Trophoblast cell (in vitro differentiated cells and primary cell): ENCODE measurements around the gene USP17L12. TPM values are rescaled to one million over a fixed set of nuclear protein-coding genes. Genes with fewer than 3 reads are reported as not detected.
"Not testable (repeated sequence)": the region's sequence is repeated elsewhere in the genome, so short reads cannot be mapped to it uniquely, and the experiment has no call there.

ENCODE experiments used
- DNase-seq, 2 donors: peaks; one replicate each; pipeline ENCODE4 v3.0.0-alpha.2; 2016
- H2AFZ ChIP-seq: 2 replicates; pipeline ENCODE4 v1.6.1; 2013; ENCODE audit warnings: low read length, moderate library complexity, mild to moderate bottlenecking; ENCODE audit not compliant: insufficient read depth, poor library complexity
- H2AK5ac ChIP-seq: 2 replicates; pipeline ENCODE4 v1.6.1; 2013; ENCODE audit warnings: mild to moderate bottlenecking, low read length
- H2BK120ac ChIP-seq: 2 replicates; pipeline ENCODE4 v1.6.1; 2013; ENCODE audit warnings: low read length, mild to moderate bottlenecking, moderate library complexity; ENCODE audit not compliant: insufficient read depth, poor library complexity
- H2BK12ac ChIP-seq: 2 replicates; pipeline ENCODE4 v1.6.1; 2013; ENCODE audit warnings: mild to moderate bottlenecking, low read length, moderate library complexity
- H2BK5ac ChIP-seq: 2 replicates; pipeline ENCODE4 v1.6.1; 2013; ENCODE audit warnings: low read length, low read depth, moderate library complexity, mild to moderate bottlenecking; ENCODE audit not compliant: poor library complexity
- H3K14ac ChIP-seq: 2 replicates; pipeline ENCODE4 v1.6.1; 2013; ENCODE audit warnings: mild to moderate bottlenecking, low read length
- H3K18ac ChIP-seq: 2 replicates; pipeline ENCODE4 v1.6.1; 2013; ENCODE audit warnings: mild to moderate bottlenecking, low read length
- H3K23ac ChIP-seq: 2 replicates; pipeline ENCODE4 v1.6.1; 2013; ENCODE audit warnings: low read length
- H3K27ac ChIP-seq: 2 replicates; pipeline ENCODE4 v1.5.1; 2013; ENCODE audit warnings: low read depth, mild to moderate bottlenecking, inconsistent platforms, low read length, moderate library complexity
- H3K27me3 ChIP-seq: 2 replicates; pipeline ENCODE4 v1.6.1; 2013; ENCODE audit warnings: inconsistent platforms, mild to moderate bottlenecking, low read length, moderate library complexity; ENCODE audit not compliant: insufficient read depth
- H3K36me3 ChIP-seq, 2 experiments: 1 replicate in 1 of 2; 2 replicates in 1 of 2; pipeline ENCODE4 v1.6.1; 2013; ENCODE audit warnings: low read length in 2 of 2, mild to moderate bottlenecking in 2 of 2, moderate library complexity in 1 of 2; ENCODE audit not compliant: insufficient read depth in 2 of 2, control insufficient read depth in 1 of 2
- H3K4ac ChIP-seq: 2 replicates; pipeline ENCODE4 v1.6.1; 2013; ENCODE audit warnings: low read depth, mild to moderate bottlenecking, low read length, moderate library complexity
- H3K4me1 ChIP-seq, 2 experiments: 1 replicate in 1 of 2; 2 replicates in 1 of 2; pipeline ENCODE4 v1.6.1; 2013; ENCODE audit warnings: low read length in 2 of 2, mild to moderate bottlenecking in 2 of 2, moderate library complexity in 1 of 2; ENCODE audit not compliant: insufficient read depth in 2 of 2, control insufficient read depth in 1 of 2
- H3K4me2 ChIP-seq: 2 replicates; pipeline ENCODE4 v1.6.1; 2013; ENCODE audit warnings: inconsistent platforms, mild to moderate bottlenecking, low read length, moderate library complexity
- H3K4me3 ChIP-seq: 2 replicates; pipeline ENCODE4 v1.5.1; 2013; ENCODE audit warnings: mild to moderate bottlenecking, low read depth, low read length, inconsistent platforms
- H3K79me1 ChIP-seq: one replicate; pipeline ENCODE4 v1.6.1; 2013; ENCODE audit warnings: low read length
- H3K79me2 ChIP-seq: 2 replicates; pipeline ENCODE4 v1.6.1; 2013; ENCODE audit warnings: low read length, mild to moderate bottlenecking; ENCODE audit not compliant: control insufficient read depth, insufficient read depth, poor library complexity
- H3K9ac ChIP-seq: 2 replicates; pipeline ENCODE4 v1.6.1; 2013; ENCODE audit warnings: mild to moderate bottlenecking, low read length
- H3K9me3 ChIP-seq: 2 replicates; pipeline ENCODE4 v1.6.1; 2013; ENCODE audit warnings: low read depth, mild to moderate bottlenecking, control low read depth, inconsistent platforms, low read length; ENCODE audit not compliant: insufficient read depth
- H4K12ac ChIP-seq: 2 replicates; pipeline ENCODE4 v1.6.1; 2013; ENCODE audit warnings: low read depth, mild to moderate bottlenecking, low read length, moderate library complexity
- H4K8ac ChIP-seq: 2 replicates; pipeline ENCODE4 v1.6.1; 2013; ENCODE audit warnings: low read depth, mild to moderate bottlenecking, low read length, moderate library complexity
- H4K91ac ChIP-seq: one replicate; pipeline ENCODE4 v1.6.1; 2013; ENCODE audit warnings: low read depth, mild to moderate bottlenecking, low read length, moderate library complexity
- WGBS: extraction: QIAGEN DNeasy Blood & Tissue Kit; methylation state at CpG from one replicate; pipeline ENCODE4 v1.1.7; 2013; ENCODE audit warnings: missing lambda C conversion rate; ENCODE audit not compliant: insufficient read length, insufficient coverage; ENCODE audit errors: extremely low coverage; 5-methylcytosine and 5-hydroxymethylcytosine counted together
- polyA plus RNA-seq: library from polyadenylated mRNA; stranded (reverse); fragments of 200-250 nt; gene quantifications from 2 replicates; pipeline ENCODE4 v1.2.3, GENCODE V29; 2013

The USP17L12 gene, protein sequence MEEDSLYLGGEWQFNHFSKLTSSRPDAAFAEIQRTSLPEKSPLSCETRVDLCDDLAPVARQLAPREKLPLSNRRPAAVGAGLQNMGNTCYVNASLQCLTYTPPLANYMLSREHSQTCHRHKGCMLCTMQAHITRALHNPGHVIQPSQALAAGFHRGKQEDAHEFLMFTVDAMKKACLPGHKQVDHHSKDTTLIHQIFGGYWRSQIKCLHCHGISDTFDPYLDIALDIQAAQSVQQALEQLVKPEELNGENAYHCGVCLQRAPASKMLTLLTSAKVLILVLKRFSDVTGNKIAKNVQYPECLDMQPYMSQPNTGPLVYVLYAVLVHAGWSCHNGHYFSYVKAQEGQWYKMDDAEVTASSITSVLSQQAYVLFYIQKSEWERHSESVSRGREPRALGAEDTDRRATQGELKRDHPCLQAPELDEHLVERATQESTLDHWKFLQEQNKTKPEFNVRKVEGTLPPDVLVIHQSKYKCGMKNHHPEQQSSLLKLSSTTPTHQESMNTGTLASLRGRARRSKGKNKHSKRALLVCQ
- polyA plus RNA-seq, result not detected in 2 replicates

DNA sequence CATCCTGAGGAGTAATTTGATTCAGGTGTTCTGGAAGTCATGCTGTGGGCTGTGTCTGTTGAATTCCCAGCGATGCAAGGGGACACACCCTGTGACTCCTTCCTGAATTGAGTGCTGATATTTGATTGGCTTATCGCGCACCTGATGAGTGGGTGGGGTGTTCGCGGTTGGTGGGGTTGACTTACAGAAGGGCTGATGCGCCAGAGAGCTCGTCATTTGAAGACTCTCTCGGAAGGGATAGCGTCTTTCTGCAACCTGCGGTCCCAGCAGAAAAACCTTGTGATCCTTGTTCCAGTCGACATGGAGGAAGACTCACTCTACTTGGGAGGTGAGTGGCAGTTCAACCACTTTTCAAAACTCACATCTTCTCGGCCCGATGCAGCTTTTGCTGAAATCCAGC, at the start of gene USP17L12:
Gene USP17L12 (plus strand): TSS at position 301 of the 400 bp plus-strand sequence. CDS start 0 bp downstream, at position 301.
- H3K9me3 ChIP-seq, H3K36me3 ChIP-seq: not testable (repeated sequence)
- no CpG with 5 or more reads among the region's 13 CpGs for whole genome bisulfite sequencing

DNA sequence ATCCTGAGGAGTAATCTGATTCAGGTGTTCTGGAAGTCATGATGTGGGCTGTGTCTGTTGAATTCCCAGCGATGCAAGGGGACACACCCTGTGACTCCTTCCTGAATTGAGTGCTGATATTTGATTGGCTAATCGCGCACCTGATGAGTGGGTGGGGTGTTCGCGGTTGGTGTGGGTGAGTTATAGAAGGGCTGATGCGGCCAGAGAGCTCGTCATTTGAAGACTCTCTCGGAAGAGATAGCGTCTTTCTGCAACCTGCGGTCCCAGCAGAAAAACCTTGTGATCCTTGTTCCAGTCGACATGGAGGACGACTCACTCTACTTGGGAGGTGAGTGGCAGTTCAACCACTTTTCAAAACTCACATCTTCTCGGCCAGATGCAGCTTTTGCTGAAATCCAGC, 9.6 kb upstream of the USP17L12 start, which contains the start of gene USP17L10:
Gene USP17L10 (plus strand): TSS at position 301 of the 400 bp plus-strand sequence. CDS start 0 bp downstream, at position 301.
- not testable (repeated sequence) for H3K9me3 ChIP-seq, H3K4me1 ChIP-seq, H3K14ac ChIP-seq, H3K9ac ChIP-seq, H3K27ac ChIP-seq, H2BK120ac ChIP-seq, H3K36me3 ChIP-seq, H3K18ac ChIP-seq, H2BK12ac ChIP-seq, H3K23ac ChIP-seq, DNase-seq, H4K12ac ChIP-seq, H2AFZ ChIP-seq, H4K91ac ChIP-seq, H3K27me3 ChIP-seq, H3K4ac ChIP-seq, H2BK5ac ChIP-seq, H2AK5ac ChIP-seq, H3K79me1 ChIP-seq, H3K79me2 ChIP-seq, H4K8ac ChIP-seq, H3K4me3 ChIP-seq, H3K4me2 ChIP-seq
- WGBS, result no CpG with 5 or more reads among the region's 13 CpGs

More for the DNA sequence above, at the start of gene USP17L12:
- H3K4me3 ChIP-seq, H3K79me1 ChIP-seq, H3K79me2 ChIP-seq, H4K12ac ChIP-seq, H3K4me1 ChIP-seq, H3K27ac ChIP-seq, H2AK5ac ChIP-seq, H4K91ac ChIP-seq, H3K27me3 ChIP-seq, H3K4me2 ChIP-seq, H3K23ac ChIP-seq, H4K8ac ChIP-seq, H2BK5ac ChIP-seq, H3K14ac ChIP-seq, DNase-seq, H2BK120ac ChIP-seq, H2BK12ac ChIP-seq, H3K9ac ChIP-seq, H3K4ac ChIP-seq, H3K18ac ChIP-seq, H2AFZ ChIP-seq: not testable (repeated sequence)

DNA sequence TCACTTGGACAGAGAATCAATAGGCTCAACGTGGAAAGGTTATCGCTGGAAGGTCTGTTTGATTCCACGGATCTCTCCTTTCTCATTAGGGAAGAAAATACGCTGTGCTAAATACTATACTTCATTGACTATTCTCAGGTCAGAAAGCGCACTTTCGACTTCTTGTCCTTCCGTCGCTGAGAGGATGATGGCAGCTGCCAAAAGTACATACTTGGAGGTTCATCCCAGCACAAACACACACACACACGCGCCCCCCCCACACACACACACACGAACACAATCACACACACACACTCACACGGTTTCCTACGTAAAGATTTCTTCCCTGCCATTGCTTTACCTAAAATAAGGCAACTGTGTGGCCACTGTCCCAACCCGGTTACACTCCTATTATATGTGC, 5.3 kb upstream of the USP17L12 start:
- H2BK12ac ChIP-seq, H2AK5ac ChIP-seq, H3K4me2 ChIP-seq, H4K91ac ChIP-seq, H3K36me3 ChIP-seq, H2BK5ac ChIP-seq, DNase-seq, H3K23ac ChIP-seq, H3K4me1 ChIP-seq, H3K14ac ChIP-seq, H3K27ac ChIP-seq, H3K79me1 ChIP-seq, H3K4ac ChIP-seq, H3K18ac ChIP-seq, H3K9ac ChIP-seq, H2BK120ac ChIP-seq, H3K27me3 ChIP-seq, H3K9me3 ChIP-seq, H4K12ac ChIP-seq, H4K8ac ChIP-seq, H2AFZ ChIP-seq, H3K79me2 ChIP-seq, H3K4me3 ChIP-seq: not testable (repeated sequence)
- WGBS, result no CpG with 5 or more reads among the region's 14 CpGs

DNA sequence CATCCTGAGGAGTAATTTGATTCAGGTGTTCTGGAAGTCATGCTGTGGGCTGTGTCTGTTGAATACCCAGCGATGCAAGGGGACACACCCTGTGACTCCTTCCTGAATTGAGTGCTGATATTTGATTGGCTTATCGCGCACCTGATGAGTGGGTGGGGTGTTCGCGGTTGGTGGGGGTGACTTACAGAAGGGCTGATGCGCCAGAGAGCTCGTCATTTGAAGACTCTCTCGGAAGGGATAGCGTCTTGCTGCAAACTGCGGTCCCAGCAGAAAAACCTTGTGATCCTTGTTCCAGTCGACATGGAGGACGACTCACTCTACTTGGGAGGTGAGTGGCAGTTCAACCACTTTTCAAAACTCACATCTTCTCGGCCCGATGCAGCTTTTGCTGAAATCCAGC, 4.8 kb upstream of the USP17L12 start, which contains the start of gene USP17L11:
Gene USP17L11 (plus strand): TSS at position 301 of the 400 bp plus-strand sequence. CDS start 0 bp downstream, at position 301.
- H4K91ac ChIP-seq, H3K79me2 ChIP-seq, H3K27ac ChIP-seq, H3K9me3 ChIP-seq, H3K4me1 ChIP-seq, H3K27me3 ChIP-seq, H3K79me1 ChIP-seq, H2AK5ac ChIP-seq, H3K4me2 ChIP-seq, H2BK120ac ChIP-seq, H3K18ac ChIP-seq, H3K9ac ChIP-seq, H3K4ac ChIP-seq, H2AFZ ChIP-seq, H4K8ac ChIP-seq, H3K4me3 ChIP-seq, H3K14ac ChIP-seq, DNase-seq, H3K36me3 ChIP-seq, H2BK12ac ChIP-seq, H4K12ac ChIP-seq, H2BK5ac ChIP-seq, H3K23ac ChIP-seq: not testable (repeated sequence)
- WGBS, result no CpG with 5 or more reads among the region's 14 CpGs
